Epithelial cell of proximal tubule (primary cell): Measurements from ENCODE around the gene EPHB2. TPM values are rescaled to one million over a fixed set of nuclear protein-coding genes. Genes with fewer than 3 reads are reported as not detected.

Experiments used
- DNase-seq: peaks from one replicate; pipeline ENCODE4 v3.0.0-alpha.2; 2011; ENCODE audit warnings: low read depth
- H3K4me3 ChIP-seq: 2 replicates; pipeline ENCODE4 v1.5.1; 2011; ENCODE audit warnings: low read depth, mild to moderate bottlenecking, low read length
- total RNA-seq: library from RNA; depleted of rRNA; stranded (reverse); fragments of >200 nt; gene quantifications from 2 replicates; pipeline ENCODE4 v1.2.3, GENCODE V29; 2015
- TF ChIP-seq, protein P1 (sequence below): conservative IDR thresholded peaks from 2 replicates; pipeline ENCODE4 v1.5.1; 2012; ENCODE audit warnings: low read depth, mild to moderate bottlenecking, low read length

EPHB2 gene
- total RNA-seq, 1 donor from 2014 or later = 47.8 TPM

DNA sequence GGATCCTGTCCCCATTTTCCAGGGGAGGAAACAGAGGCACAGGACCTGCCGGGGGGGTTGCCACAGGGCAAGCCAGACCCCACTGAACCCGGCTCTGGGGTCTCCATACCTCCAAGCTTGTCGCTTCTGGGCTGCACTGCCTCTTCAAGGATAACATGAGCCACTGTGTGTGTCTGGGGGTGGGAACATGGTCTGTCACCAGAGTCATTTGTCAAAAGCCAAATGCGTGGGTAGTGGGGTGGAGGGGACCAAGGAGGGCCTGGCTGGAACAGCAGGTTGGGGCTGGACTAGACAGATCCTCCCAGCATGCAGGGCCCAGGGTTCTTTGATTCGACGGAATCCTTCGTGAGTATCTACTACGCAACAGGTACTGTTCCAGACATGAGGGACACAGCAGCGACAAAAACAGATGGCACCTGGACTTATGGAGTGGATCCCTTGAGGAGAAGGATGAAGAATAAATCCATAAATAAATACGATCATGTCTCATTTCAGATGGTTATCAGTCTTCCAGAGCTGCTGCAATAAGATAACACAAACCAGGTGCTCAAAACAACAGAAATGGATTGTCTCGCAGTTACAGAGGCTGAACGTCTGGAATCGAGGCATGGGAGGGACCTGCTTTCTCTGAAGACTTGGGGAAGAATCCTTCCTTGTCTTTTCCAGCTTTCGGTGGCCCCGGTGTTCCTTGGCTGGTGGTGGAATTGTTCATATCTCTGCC is 28.9 kb upstream of the EPHB2 start:
- TF ChIP-seq, protein P1, sequence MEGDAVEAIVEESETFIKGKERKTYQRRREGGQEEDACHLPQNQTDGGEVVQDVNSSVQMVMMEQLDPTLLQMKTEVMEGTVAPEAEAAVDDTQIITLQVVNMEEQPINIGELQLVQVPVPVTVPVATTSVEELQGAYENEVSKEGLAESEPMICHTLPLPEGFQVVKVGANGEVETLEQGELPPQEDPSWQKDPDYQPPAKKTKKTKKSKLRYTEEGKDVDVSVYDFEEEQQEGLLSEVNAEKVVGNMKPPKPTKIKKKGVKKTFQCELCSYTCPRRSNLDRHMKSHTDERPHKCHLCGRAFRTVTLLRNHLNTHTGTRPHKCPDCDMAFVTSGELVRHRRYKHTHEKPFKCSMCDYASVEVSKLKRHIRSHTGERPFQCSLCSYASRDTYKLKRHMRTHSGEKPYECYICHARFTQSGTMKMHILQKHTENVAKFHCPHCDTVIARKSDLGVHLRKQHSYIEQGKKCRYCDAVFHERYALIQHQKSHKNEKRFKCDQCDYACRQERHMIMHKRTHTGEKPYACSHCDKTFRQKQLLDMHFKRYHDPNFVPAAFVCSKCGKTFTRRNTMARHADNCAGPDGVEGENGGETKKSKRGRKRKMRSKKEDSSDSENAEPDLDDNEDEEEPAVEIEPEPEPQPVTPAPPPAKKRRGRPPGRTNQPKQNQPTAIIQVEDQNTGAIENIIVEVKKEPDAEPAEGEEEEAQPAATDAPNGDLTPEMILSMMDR = no peak
- no peak for DNase-seq
- no peak overlapping the region for H3K4me3 ChIP-seq

DNA sequence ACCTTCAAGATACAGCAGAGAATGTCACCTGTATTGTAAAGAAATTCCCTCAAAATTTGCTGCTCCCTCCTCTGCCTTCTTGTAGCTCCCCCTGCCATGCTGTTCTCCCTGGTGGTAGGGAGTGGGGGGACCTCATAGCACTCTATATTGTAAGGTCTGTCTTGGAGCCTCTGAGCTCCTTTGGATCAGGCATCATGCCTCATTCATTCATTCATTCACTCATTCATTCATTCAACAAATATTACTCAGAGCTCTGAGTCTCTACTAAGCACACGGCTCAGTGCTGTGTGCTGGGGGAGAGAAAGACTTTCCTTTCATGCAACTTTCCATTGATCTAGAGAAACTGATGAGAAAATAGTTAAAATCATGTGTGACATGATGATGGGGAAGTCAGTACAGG is 27.1 kb upstream of the EPHB2 start:
- no peak for DNase-seq
- TF ChIP-seq, protein P1 = no peak
- no peak overlapping the region for H3K4me3 ChIP-seq

DNA sequence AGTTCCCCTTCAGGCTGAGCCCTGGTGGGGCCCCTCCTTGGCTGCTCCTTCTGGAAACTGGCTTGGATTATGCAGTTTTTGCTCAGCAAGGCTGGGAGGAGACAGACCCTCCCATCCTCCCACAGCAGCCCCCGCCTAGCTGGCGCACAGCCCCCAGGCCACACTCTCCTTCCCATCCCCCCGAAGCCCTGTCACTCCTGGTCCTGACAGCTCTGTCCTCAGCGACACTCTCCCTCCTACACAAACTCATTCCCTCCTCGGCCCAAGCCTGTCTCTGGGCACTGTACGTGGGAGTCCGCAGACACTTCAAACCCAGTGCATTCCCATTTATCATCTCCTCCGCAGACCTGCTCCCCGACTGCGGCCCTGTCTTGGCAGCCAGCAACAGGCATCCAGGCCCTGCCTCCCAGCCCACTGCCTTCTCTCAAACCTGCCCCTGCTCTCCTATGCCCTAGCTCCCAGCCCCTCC is 25.0 kb upstream of the EPHB2 start:
- DNase-seq = no peak
- TF ChIP-seq, protein P1 = no peak

DNA sequence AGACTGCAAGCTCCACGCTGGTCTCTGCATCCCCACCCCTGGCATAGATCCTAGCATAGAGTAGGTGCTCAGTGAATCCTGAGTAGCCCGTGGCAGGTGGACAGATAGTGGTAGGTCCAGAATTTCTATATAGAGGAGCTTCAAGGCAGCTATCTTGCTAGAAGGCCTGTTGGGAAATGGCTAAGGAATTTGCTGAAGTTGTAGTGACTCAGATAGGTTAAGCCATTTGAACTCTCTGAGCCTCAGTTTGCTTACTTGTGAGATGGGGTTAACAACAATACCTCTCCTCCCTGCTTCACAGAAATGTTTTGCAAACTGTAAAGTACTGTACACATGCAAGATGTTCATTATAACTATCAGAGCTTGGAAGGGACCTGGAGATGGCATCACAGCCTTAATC is 23.4 kb upstream of the EPHB2 start:
- TF ChIP-seq, protein P1 = no peak
- H3K4me3 ChIP-seq = no peak overlapping the region
- DNase-seq = no peak

More for the DNA sequence above, 25.0 kb upstream of the EPHB2 start:
- no peak overlapping the region for H3K4me3 ChIP-seq

DNA sequence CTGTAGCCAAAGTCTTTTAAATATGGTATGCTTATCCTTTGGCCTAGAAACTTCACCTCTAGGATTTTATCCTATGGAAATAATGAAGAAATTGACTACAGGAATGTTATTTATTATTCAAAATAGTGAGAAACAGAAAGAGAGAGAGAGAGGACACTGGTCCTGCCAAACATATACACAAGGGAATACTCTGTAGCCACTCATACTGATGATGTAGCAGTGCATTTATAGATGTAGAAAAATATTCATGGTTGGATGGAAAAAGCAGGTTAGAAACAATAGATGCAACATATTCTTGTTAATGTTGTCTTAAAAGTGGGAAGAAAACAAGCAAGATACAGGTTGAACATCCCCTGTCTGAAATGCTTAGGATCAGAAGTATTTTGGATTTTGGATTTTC is 22.2 kb upstream of the EPHB2 start:
- TF ChIP-seq, protein P1 = no peak
- H3K4me3 ChIP-seq = no peak overlapping the region
- no peak for DNase-seq

DNA sequence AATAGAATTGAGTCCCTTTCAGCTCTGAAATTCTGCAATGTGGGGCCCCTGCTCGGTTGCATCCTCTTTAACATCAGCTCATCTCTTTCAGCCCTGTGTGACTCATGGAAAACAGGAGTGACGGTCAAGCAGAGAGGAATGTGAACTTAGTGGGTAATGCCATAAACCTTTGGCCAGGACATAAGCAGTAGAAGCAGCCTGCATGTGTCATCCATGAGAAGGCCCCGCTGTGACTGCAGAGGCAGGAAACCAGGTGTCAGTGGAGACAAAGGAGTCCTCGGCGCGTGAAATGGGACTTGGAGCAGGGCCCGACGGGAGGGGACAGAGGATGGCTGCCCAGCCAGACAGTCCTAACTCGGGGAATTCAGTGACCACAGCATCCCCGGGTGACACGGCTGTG is 21.1 kb upstream of the EPHB2 start:
- DNase-seq = peak; percentile 83

More for the DNA sequence above, 21.1 kb upstream of the EPHB2 start:
- H3K4me3 ChIP-seq = no peak overlapping the region
- TF ChIP-seq, protein P1 = no peak
